Naive B cell (primary cell): ENCODE measurements around the gene MTMR1. TPM values are rescaled to one million over a fixed set of nuclear protein-coding genes. Genes with fewer than 3 reads are reported as not detected.
A peak's percentile ranks its signal among the peaks of the same experiment; 100 is the strongest.

Source experiments
- ATAC-seq, 2 donors: fragments of 150-1000 bp; cut with Tn5 transposase; 2 replicates each; pipeline ENCODE4 v1.10.0; 2021; ENCODE audit warnings: low read depth in 2 of 2, mild to moderate bottlenecking in 2 of 2, moderate library complexity in 2 of 2
- DNase-seq: peaks from one replicate; pipeline ENCODE4 v3.0.0; 2022
- H3K27ac Mint-ChIP-seq, 6 donors: one replicate each; pipeline ENCODE4 v1.8.0; 2020 to 2022; ENCODE audit warnings: mild to moderate bottlenecking in 6 of 6, mixed read lengths in 6 of 6, moderate library complexity in 5 of 6, inconsistent platforms in 2 of 6
- H3K27me3 Mint-ChIP-seq, 3 donors: one replicate each; pipeline ENCODE4 v1.8.0; 2021 to 2022; ENCODE audit warnings: mixed read lengths in 3 of 3, mild to moderate bottlenecking in 1 of 3
- H3K36me3 Mint-ChIP-seq, 2 donors: one replicate each; pipeline ENCODE4 v1.8.0; 2020 to 2022; ENCODE audit warnings: mixed read lengths in 2 of 2, inconsistent platforms in 1 of 2, mild to moderate bottlenecking in 1 of 2
- H3K4me1 Mint-ChIP-seq, 3 donors: one replicate each; pipeline ENCODE4 v1.8.0; 2020 to 2022; ENCODE audit warnings: mixed read lengths in 3 of 3, inconsistent platforms in 1 of 3, mild to moderate bottlenecking in 1 of 3, moderate library complexity in 1 of 3
- H3K4me3 Mint-ChIP-seq, 8 donors: one replicate each; pipeline ENCODE4 v1.8.0; 2020 to 2022; ENCODE audit warnings: mild to moderate bottlenecking in 8 of 8, mixed read lengths in 8 of 8, moderate library complexity in 8 of 8, inconsistent platforms in 2 of 8
- H3K9me3 Mint-ChIP-seq, 7 donors: one replicate each; pipeline ENCODE4 v1.8.0; 2020 to 2022; ENCODE audit warnings: mixed read lengths in 7 of 7, mild to moderate bottlenecking in 5 of 7, inconsistent platforms in 2 of 7, moderate library complexity in 1 of 7
- polyA plus RNA-seq, 6 donors: library from polyadenylated mRNA; unstranded; fragments of 300-500 nt; fragmentation: Illumina TruSeq; gene quantifications; one replicate each; pipeline ENCODE4 v1.2.3, GENCODE V29; 2021; ENCODE audit warnings: low read depth in 6 of 6

Gene MTMR1
- polyA plus RNA-seq, 6 donors from 2014 or later: 22.3 to 38.9 (median 34.5) TPM

GRCh38 chrX:150702966-150703694 is 9.9 kb downstream of the MTMR1 start:
- no peak for DNase-seq
- Mint-ChIP-seq H3K27ac (peak overlapping the region in 3 of 6 donors; percentile 35 to 92 (median 38)), H3K9me3 (no peaks in the 10 kb centered on the region), H3K4me1 (peaks cover 9 to 26% (median 16%) of the 10 kb centered on the region in 3 donors), H3K4me3 (no peak overlapping the region), H3K36me3 (peaks cover 8 to 10% of the 10 kb centered on the region in 2 donors), H3K27me3 (no peaks in the 10 kb centered on the region)
- ATAC-seq: no peak

DNA sequence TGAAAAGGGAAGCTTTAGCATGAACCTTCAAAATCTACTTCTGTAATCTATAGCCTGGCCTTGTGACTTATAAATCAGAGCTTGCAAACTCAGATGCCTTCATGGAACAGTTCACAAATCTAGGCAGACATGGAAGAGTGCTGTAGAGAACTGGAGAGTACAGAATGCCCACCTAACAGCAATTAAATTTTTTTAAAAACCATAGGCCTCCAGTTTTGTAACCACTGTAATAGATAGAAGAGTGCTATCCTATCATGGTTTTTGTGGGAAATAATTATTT is 10.4 kb downstream of the MTMR1 start:
- Mint-ChIP-seq H3K4me1 (peaks cover 9 to 26% (median 16%) of the 10 kb centered on the region in 3 donors), H3K36me3 (peaks cover 8 to 10% of the 10 kb centered on the region in 2 donors), H3K9me3 (no peaks in the 10 kb centered on the region), H3K4me3 (no peak overlapping the region), H3K27me3 (no peaks in the 10 kb centered on the region), H3K27ac (peak overlapping the region in 2 of 6 donors; percentile 35 to 38)
- DNase-seq (no peak), ATAC-seq (no peak)

- H3K9me3 Mint-ChIP-seq: no peaks in the 10 kb centered on the region
- no peaks in the 10 kb centered on the region for H3K27me3 Mint-ChIP-seq
- H3K4me1 Mint-ChIP-seq: peaks cover 9 to 26% (median 16%) of the 10 kb centered on the region in 3 donors
- peaks cover 8 to 10% of the 10 kb centered on the region in 2 donors for H3K36me3 Mint-ChIP-seq
- H3K27ac Mint-ChIP-seq: peak overlapping the region in 3 of 6 donors; percentile 67 to 74 (median 69)
- no peak overlapping the region for H3K4me3 Mint-ChIP-seq
- no peak for DNase-seq
- no peak for ATAC-seq
Observed at GRCh38 chrX:150704030-150704613, 10.9 kb downstream of the MTMR1 start.

GRCh38 chrX:150712619-150713018 is 19.4 kb downstream of the MTMR1 start:
- Mint-ChIP-seq H3K9me3 (no peaks in the 10 kb centered on the region), H3K27me3 (no peaks in the 10 kb centered on the region), H3K4me1 (peaks cover 23 to 34% (median 26%) of the 10 kb centered on the region in 3 donors), H3K36me3 (no peaks in the 10 kb centered on the region), H3K4me3 (peak overlapping the region in 1 of 8 donors; percentile 43), H3K27ac (peak overlapping the region in 1 of 6 donors; percentile 59)
- DNase-seq (no peak), ATAC-seq (no peak)

GRCh38 chrX:150715184-150715583 is 22.0 kb downstream of the MTMR1 start:
- H3K27ac Mint-ChIP-seq: peak overlapping the region in 2 of 6 donors; percentile 81 to 87
- H3K4me1 Mint-ChIP-seq: peaks cover 23 to 28% (median 26%) of the 10 kb centered on the region in 3 donors
- no peaks in the 10 kb centered on the region for H3K27me3 Mint-ChIP-seq
- no peaks in the 10 kb centered on the region for H3K36me3 Mint-ChIP-seq
- no peak overlapping the region for H3K4me3 Mint-ChIP-seq
- DNase-seq (no peak), ATAC-seq (no peak)
- no peaks in the 10 kb centered on the region for H3K9me3 Mint-ChIP-seq

DNA sequence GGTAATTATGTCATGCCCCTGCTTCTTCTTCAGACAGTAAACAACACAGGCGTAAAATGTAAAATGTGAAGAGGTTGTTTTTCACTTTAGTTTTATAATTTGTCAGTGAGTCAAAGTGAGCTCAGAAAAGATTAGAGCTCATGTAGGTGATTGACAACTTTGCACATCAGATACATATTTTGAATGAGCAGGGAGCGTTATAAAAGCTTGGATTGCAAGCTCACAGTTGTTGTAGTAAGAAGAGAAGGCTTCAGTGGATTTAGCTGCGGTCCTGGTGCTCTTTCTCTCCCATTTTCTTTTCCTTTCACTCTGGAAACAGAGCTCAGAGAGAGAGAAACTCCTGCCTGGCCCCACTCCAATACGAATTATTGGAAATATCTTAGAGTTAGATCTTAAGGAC is 26.4 kb downstream of the MTMR1 start:
- Mint-ChIP-seq H3K9me3 (peaks cover 0 to 2% (median 0%) of the 10 kb centered on the region in 7 donors), H3K4me3 (no peak overlapping the region), H3K27me3 (no peaks in the 10 kb centered on the region), H3K36me3 (peaks cover 0 to 6% of the 10 kb centered on the region in 2 donors), H3K27ac (peak overlapping the region in 1 of 6 donors; percentile 20), H3K4me1 (peaks cover 8 to 24% (median 11%) of the 10 kb centered on the region in 3 donors)
- no peak for ATAC-seq
- DNase-seq: no peak

DNA sequence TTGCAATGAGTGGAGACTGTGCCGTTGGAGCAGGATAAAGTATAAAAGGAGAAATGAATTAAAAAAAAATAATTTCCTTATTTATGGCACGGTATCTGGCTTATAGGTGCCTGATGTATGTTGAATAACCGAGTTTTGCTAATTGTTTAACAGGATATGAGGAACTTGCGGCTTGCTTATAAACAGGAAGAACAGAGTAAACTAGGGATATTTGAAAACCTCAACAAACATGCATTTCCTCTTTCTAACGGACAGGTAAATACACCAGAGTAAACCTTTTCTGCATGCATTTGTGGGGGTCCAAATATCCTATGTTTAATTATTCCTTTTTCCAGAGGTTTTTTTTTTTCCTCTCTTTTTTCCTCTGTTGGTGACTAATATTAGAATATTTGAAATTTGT is 36.8 kb downstream of the MTMR1 start:
- Mint-ChIP-seq H3K4me3 (peak overlapping the region in 1 of 8 donors; percentile 29), H3K27ac (peak overlapping the region in 1 of 6 donors; percentile 49), H3K4me1 (peaks cover 1 to 19% (median 8%) of the 10 kb centered on the region in 3 donors), H3K36me3 (peaks cover 13 to 19% of the 10 kb centered on the region in 2 donors), H3K27me3 (no peaks in the 10 kb centered on the region), H3K9me3 (no peaks in the 10 kb centered on the region)
- no peak for DNase-seq
- ATAC-seq: no peak

DNA sequence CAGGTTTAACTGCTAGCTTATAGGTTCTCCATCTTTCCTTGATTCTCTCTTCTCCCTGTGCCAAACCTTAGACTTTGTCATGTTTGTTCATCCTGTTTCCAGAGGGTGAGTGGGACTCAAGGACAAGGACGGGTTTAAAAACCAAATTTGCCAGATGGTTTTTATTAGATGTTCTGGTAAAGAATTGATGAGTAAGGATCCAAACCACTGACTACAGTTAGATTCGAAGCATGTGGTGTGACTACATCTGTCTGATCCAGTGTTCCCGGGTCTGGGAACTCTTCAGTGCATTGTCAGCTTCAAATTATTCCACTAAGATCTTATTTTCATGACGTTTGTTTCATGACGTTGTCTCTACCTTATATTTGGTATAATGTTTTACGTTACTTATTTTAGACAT is 37.5 kb downstream of the MTMR1 start:
- Mint-ChIP-seq H3K4me1 (peaks cover 6 to 12% (median 11%) of the 10 kb centered on the region in 3 donors), H3K36me3 (peaks cover 13 to 19% of the 10 kb centered on the region in 2 donors), H3K27me3 (no peaks in the 10 kb centered on the region), H3K27ac (no peak overlapping the region), H3K9me3 (no peaks in the 10 kb centered on the region), H3K4me3 (no peak overlapping the region)
- DNase-seq: no peak
- no peak for ATAC-seq

- Mint-ChIP-seq H3K9me3 (no peaks in the 10 kb centered on the region), H3K4me3 (no peak overlapping the region), H3K27ac (peak overlapping the region in 3 of 6 donors; percentile 49 to 84 (median 81)), H3K4me1 (peaks cover 13 to 19% (median 16%) of the 10 kb centered on the region in 3 donors), H3K27me3 (no peaks in the 10 kb centered on the region), H3K36me3 (peaks cover 13 to 19% of the 10 kb centered on the region in 2 donors)
- DNase-seq (no peak), ATAC-seq (no peak)
Observed at GRCh38 chrX:150731795-150732194, 38.6 kb downstream of the MTMR1 start.

DNA sequence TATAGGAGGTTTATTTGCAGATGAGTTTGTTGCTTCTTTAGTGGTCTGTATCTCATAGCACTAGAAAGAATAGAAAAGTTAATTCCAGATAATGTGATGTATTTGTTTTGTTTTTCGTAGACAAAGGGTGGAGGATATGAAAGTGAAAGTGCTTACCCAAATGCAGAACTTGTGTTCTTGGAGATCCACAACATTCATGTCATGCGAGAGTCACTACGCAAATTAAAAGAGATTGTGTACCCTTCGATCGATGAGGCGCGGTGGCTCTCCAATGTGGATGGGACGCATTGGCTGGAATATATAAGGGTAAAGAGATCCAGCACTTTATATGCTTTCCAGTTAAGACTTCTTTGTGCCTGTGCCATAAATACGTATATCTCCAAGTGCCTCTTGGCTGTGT is 43.3 kb downstream of the MTMR1 start:
- no peaks in the 10 kb centered on the region for H3K27me3 Mint-ChIP-seq
- peak overlapping the region; percentile 59 to 76 (median 66) for H3K4me3 Mint-ChIP-seq
- DNase-seq (peak; percentile 50), ATAC-seq (peak; percentile 92 to 97)
- peaks cover 13 to 25% (median 22%) of the 10 kb centered on the region in 3 donors for H3K4me1 Mint-ChIP-seq
- peak overlapping the region; percentile 77 to 98 (median 96) for H3K27ac Mint-ChIP-seq
- peaks cover 0 to 2% (median 0%) of the 10 kb centered on the region in 7 donors for H3K9me3 Mint-ChIP-seq
- H3K36me3 Mint-ChIP-seq: peaks cover 11 to 45% of the 10 kb centered on the region in 2 donors

- Mint-ChIP-seq H3K4me3 (no peak overlapping the region), H3K27me3 (no peaks in the 10 kb centered on the region), H3K9me3 (peaks cover 0 to 1% (median 0%) of the 10 kb centered on the region in 7 donors), H3K36me3 (no peaks in the 10 kb centered on the region), H3K27ac (peak overlapping the region in 2 of 6 donors; percentile 17 to 54), H3K4me1 (peaks cover 0 to 4% (median 3%) of the 10 kb centered on the region in 3 donors)
- DNase-seq (no peak), ATAC-seq (no peak)
Observed at GRCh38 chrX:150752124-150752523, 58.9 kb downstream of the MTMR1 start.

DNA sequence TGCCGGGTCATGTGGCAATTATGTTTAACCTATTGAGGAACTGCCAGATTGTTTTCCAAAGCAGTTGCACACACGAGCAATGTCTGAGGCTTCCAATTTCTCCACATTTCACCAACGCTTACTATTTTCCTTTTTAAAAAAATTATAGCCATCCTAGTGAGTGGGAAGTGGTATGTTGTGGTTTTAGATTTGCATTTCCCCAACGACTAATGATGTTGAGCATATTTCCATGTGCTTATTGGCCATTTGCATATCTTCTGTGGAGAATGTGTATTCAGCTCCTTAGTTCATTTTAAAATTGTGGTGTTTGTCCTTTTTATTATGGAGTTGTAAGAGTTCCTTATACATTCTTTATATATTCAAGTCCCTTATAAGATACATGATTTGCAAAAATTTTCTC is 60.2 kb downstream of the MTMR1 start:
- DNase-seq (no peak), ATAC-seq (no peak)
- no peak overlapping the region for H3K4me3 Mint-ChIP-seq
- H3K9me3 Mint-ChIP-seq: peaks cover 0 to 1% (median 0%) of the 10 kb centered on the region in 7 donors
- no peaks in the 10 kb centered on the region for H3K36me3 Mint-ChIP-seq
- no peak overlapping the region for H3K27ac Mint-ChIP-seq
- H3K4me1 Mint-ChIP-seq: peaks cover 0 to 7% (median 4%) of the 10 kb centered on the region in 3 donors
- no peaks in the 10 kb centered on the region for H3K27me3 Mint-ChIP-seq

DNA sequence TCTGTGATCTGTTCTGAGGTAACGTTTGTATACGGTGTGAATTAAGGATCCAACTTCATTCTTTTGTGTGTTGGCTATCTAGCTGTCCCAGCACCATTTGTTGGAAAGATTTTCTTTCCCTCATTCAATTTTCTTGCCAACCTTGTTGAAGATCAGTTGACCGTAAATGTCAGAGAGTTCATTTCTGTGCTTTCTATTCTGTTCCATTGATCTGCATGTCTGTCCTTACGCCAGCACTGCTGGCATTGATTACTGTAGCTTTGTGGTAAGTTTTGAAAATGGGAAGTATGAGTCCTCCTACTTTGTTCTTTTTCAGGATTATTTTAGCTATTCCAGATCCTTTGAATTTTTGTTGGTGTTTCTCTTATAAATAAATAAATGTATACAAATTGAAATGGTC is 60.8 kb downstream of the MTMR1 start:
- no peaks in the 10 kb centered on the region for H3K36me3 Mint-ChIP-seq

GRCh38 chrX:150757371-150757770 is 64.2 kb downstream of the MTMR1 start:
- peaks cover 0 to 7% (median 0%) of the 10 kb centered on the region in 3 donors for H3K4me1 Mint-ChIP-seq
- H3K27ac Mint-ChIP-seq: peak overlapping the region in 4 of 6 donors; percentile 12 to 92 (median 58)
- no peaks in the 10 kb centered on the region for H3K27me3 Mint-ChIP-seq
- no peak for ATAC-seq
- H3K9me3 Mint-ChIP-seq: peaks cover 0 to 1% (median 0%) of the 10 kb centered on the region in 7 donors
- no peak overlapping the region for H3K4me3 Mint-ChIP-seq
- no peaks in the 10 kb centered on the region for H3K36me3 Mint-ChIP-seq
- DNase-seq: no peak

More for the DNA sequence above, 60.8 kb downstream of the MTMR1 start:
- H3K4me1 Mint-ChIP-seq: peaks cover 0 to 7% (median 0%) of the 10 kb centered on the region in 3 donors
- ATAC-seq (no peak), DNase-seq (no peak)
- H3K9me3 Mint-ChIP-seq: peaks cover 0 to 1% (median 0%) of the 10 kb centered on the region in 7 donors
- no peaks in the 10 kb centered on the region for H3K27me3 Mint-ChIP-seq
- peak overlapping the region in 2 of 6 donors; percentile 15 to 61 for H3K27ac Mint-ChIP-seq
- no peak overlapping the region for H3K4me3 Mint-ChIP-seq
